IPS-18a (cell line): ENCODE data around the gene MRTFB.

ENCODE experiments used
- H3K27ac ChIP-seq: one replicate; pipeline ENCODE4 v1.5.1; 2013; ENCODE audit warnings: low read length
- H3K27me3 ChIP-seq: one replicate; pipeline ENCODE4 v1.6.1; 2013; ENCODE audit warnings: mild to moderate bottlenecking, low read length; ENCODE audit not compliant: control insufficient read depth, insufficient read depth
- H3K36me3 ChIP-seq: one replicate; pipeline ENCODE4 v1.6.1; 2013; ENCODE audit warnings: low read depth, low read length; ENCODE audit not compliant: control insufficient read depth
- H3K4me1 ChIP-seq: one replicate; pipeline ENCODE4 v1.6.1; 2013; ENCODE audit warnings: low read depth, low read length; ENCODE audit not compliant: control insufficient read depth
- H3K4me3 ChIP-seq: one replicate; pipeline ENCODE4 v1.5.1; 2013; ENCODE audit warnings: low read length
- H3K9ac ChIP-seq: one replicate; pipeline ENCODE4 v1.6.1; 2013; ENCODE audit warnings: mild to moderate bottlenecking, low read length, moderate library complexity
- H3K9me3 ChIP-seq: one replicate; pipeline ENCODE4 v1.6.1; 2013; ENCODE audit warnings: low read depth, low read length; ENCODE audit not compliant: control insufficient read depth

Gene MRTFB

DNA sequence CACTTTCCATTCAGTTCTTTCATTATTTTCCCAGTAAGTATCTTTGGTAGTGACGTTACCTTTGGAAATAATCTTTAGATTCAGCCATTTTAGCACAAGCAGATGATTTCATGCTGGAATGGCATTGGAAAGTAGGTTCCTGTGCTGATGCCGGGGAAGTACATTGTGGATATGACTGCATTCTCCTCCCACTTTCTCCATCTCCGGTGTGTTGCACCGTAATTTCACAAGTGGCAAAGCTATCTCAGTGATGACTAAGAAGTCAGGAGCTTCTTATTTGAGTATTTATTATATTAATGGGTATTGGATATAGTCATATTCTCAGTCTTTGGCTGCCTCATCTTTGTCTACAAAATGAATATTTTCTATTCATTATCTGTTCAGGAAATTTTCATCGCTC lies 69.8 kb downstream of the MRTFB start:
- H3K9ac ChIP-seq = no peak overlapping the region
- H3K4me1 ChIP-seq = no peaks in the 10 kb centered on the region
- H3K4me3 ChIP-seq = no peak overlapping the region
- no peak overlapping the region for H3K27ac ChIP-seq
- H3K9me3 ChIP-seq = peaks cover 6% of the 10 kb centered on the region
- H3K36me3 ChIP-seq = peaks cover 13% of the 10 kb centered on the region
- no peaks in the 10 kb centered on the region for H3K27me3 ChIP-seq

DNA sequence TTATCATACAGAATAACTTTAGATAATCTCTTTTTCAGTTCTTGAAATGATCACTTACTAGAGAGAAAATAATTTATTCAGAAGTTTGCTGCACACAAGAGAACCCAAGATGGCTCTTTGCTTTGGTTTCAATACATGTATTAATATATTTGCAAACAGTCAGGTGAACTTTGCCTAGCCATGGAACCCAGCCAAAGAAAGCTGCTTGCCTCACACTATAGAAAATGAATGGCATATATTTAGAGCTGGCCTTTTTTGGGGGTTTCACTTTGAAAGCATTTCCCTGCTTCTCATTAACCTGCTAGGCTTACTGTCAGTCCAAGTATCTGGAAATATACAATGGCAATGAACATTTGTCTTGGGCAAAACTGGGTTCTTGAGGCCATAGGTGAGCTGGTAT lies 75.3 kb downstream of the MRTFB start:
- Histone ChIP-seq H3K9ac (no peak overlapping the region), H3K36me3 (peaks cover 6% of the 10 kb centered on the region)

DNA sequence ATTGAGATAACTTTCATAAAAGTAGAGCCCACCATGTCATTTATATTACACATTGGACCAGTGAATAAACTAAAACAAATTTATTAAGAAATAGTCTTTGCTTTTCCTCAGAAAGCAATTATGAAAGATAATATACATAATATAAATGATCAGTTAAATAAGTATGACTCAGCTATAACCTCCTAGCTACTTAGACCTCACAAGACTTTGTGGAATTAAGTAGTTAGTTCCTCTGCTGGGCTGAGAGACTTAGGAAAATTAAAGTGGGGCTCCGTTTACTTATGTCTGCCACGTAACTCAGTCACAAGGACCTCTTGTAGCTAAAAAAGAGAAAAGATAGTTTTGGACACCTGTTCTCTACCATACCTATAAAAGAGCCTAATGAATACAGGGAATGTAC lies 76.9 kb downstream of the MRTFB start:
- Histone ChIP-seq H3K4me1 (no peaks in the 10 kb centered on the region), H3K9ac (no peak overlapping the region), H3K27me3 (no peaks in the 10 kb centered on the region), H3K4me3 (no peak overlapping the region), H3K27ac (no peak overlapping the region), H3K9me3 (no peaks in the 10 kb centered on the region), H3K36me3 (peaks cover 3% of the 10 kb centered on the region)

More for the DNA sequence above, 75.3 kb downstream of the MRTFB start:
- Histone ChIP-seq H3K9me3 (no peaks in the 10 kb centered on the region), H3K4me1 (no peaks in the 10 kb centered on the region), H3K27ac (no peak overlapping the region), H3K4me3 (no peak overlapping the region), H3K27me3 (no peaks in the 10 kb centered on the region)

DNA sequence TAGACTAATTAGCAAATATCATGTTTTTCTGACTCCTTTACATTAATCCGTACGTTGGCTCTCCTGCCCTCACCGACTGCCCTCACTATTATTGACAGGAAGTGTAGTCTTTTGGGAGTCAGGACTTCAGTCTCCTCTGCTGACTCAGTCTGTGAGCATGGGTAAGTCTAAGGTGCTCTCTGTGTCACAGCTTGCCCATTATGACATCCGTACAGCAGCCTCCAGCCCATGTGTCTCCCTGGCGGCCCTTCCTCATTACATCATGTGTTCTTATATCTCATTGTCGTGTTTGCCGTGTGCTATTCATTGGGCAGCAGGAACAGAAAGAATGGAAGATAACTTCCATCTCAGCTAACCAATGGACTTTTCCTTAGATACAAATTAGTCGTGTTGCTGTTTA lies 77.5 kb downstream of the MRTFB start:
- Histone ChIP-seq H3K27me3 (no peaks in the 10 kb centered on the region), H3K4me1 (no peaks in the 10 kb centered on the region), H3K36me3 (peaks cover 3% of the 10 kb centered on the region), H3K4me3 (no peak overlapping the region), H3K27ac (no peak overlapping the region), H3K9me3 (no peaks in the 10 kb centered on the region), H3K9ac (no peak overlapping the region)

DNA sequence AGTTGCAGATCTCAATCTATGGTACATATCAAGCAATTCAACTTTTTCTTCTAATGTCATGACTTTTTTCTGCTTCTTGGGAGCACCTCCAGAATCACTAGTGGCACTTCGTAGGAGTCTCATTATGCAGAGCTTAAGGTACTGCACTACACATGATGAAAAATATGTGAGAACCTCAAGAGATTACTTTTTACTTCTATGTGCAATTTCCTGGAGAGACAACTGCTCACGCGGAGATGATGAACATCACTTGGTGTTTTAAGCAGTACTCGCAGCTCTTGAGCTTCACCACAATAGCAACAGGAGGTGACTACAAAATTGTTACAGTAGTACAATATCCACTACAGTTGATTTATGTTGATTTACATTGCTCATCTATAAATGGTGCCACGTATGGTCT lies 79.7 kb downstream of the MRTFB start:
- no peak overlapping the region for H3K27ac ChIP-seq
- no peak overlapping the region for H3K9ac ChIP-seq
- H3K36me3 ChIP-seq = no peaks in the 10 kb centered on the region
- no peaks in the 10 kb centered on the region for H3K4me1 ChIP-seq
- H3K9me3 ChIP-seq = no peaks in the 10 kb centered on the region
- H3K4me3 ChIP-seq = no peak overlapping the region
- no peaks in the 10 kb centered on the region for H3K27me3 ChIP-seq

DNA sequence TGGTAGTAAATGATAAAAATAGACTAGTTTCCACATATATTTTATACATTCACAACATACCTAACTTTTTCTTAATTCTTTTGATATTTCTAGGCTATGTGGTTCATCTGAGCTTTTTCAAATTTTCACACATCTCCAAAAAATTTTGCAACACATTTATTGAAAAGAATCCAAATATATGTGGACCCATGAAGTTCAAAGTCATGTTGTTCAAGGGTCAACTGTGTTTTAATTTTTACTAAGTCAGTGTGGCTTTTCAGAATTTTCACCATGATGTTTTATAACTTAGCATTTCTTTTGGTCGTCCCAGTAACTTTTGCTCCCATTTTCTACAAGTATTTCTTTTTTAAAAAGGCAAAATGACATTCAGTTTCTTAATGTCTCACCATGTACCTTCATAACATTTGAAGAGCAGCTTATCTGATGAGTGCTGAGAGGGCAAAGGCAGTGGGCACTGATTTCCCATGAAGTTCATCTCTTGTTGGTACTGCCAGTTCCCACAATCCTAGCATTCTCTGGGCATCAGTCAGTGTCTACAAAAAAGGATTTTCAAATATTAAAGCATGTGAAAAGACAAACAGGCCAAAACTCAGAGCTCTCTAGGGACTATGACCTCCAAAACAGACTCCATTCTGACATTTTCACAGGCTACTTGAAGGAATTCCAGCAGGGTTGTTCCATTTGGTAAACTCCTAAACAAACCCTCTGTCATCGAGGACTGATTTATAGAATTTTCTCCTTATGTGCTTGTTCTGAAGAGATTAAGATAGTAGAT lies 80.3 kb downstream of the MRTFB start:
- H3K27me3 ChIP-seq = no peaks in the 10 kb centered on the region
- H3K4me3 ChIP-seq = no peak overlapping the region
- H3K4me1 ChIP-seq = no peaks in the 10 kb centered on the region
- no peaks in the 10 kb centered on the region for H3K9me3 ChIP-seq
- no peak overlapping the region for H3K9ac ChIP-seq
- no peak overlapping the region for H3K27ac ChIP-seq
- H3K36me3 ChIP-seq = no peaks in the 10 kb centered on the region

DNA sequence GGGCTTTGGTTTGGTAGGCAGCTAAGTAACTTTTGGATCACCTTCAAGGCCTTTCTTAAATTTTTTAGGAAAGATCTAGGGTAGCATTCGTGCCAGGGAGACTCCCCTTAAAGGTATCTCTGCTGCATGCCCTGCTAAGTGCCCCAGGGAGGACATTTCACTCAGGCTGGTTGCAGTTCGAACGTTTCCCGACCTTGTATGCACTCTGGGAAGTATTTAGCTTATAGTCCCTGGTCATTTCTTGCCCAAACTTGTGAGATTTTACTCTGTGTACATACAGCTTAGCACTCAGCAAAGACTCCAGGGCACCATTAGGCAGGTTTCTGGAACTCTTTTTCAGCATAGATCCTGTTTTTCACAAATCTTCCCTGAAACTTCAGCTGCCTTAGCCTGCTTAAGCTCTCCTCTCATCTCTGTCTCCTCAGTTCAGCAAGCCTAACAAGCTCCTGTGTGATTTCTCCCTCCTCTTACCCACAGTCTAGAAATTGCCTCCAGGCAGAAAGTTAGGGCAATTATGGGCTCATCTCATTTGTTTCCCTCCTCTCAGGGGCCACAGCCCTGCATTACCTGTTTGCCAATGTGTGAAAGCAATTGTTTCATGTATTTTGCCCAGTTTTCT lies 84.6 kb downstream of the MRTFB start:
- H3K27ac ChIP-seq = no peak overlapping the region
- H3K4me1 ChIP-seq = no peaks in the 10 kb centered on the region
- H3K9ac ChIP-seq = no peak overlapping the region
- H3K27me3 ChIP-seq = no peaks in the 10 kb centered on the region
- H3K4me3 ChIP-seq = no peak overlapping the region
- no peaks in the 10 kb centered on the region for H3K9me3 ChIP-seq
- no peaks in the 10 kb centered on the region for H3K36me3 ChIP-seq

DNA sequence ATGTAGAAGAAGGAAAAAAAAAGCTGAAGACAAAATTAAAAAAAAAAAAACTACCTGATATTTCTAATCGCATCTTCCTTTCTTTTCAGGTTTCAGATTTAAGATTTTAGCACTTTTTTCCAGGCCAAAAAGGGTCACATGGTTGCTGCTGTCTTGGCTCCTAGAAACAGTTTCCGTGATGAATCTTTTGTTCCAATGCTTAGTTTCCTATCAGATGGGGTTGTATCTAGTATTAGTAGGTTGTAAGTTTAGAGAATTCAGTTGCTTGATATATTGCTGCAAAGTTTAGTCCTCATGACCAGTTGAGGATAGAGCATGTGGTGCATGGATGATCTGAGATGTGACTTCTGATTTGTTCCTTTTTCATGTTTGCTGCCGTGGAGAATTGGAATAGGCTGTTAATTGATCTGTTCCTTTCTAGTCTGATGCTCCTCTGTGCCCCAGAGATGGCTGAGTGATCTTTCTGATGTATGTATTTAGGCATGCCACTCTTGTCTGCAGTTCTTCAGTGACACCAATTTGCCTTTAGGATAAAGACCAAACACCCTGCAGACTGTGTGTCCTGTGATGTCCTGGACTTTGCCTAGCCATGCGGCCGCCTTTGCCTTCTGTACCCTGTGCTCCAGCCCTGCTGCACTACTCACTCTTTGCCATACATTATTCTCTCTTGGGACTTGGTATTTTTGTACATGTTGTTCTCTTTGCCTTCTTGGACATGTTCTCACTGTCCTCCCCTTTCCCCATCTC lies 94.0 kb downstream of the MRTFB start:
- H3K9ac ChIP-seq = no peak overlapping the region
- no peak overlapping the region for H3K27ac ChIP-seq
- no peaks in the 10 kb centered on the region for H3K27me3 ChIP-seq

DNA sequence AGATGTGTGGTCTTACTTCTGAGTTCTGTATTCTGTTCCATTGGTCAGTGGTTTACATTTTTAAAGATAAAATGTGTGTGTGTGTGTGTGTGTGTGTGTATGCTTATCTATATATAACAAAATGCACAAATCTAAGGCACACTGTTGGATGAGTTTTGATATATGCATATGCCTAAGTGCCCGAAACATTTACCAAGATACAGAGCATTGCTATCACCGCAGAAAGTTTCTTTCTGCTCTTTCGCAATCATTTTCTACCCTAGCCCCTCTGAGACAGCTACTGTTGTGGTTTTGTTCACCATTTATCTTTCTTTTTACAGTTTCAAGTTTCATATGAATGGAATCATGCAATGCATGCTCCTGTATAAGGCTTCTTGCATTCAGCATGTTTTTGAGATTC lies 97.0 kb downstream of the MRTFB start:
- no peaks in the 10 kb centered on the region for H3K27me3 ChIP-seq
- H3K4me1 ChIP-seq = no peaks in the 10 kb centered on the region
- no peak overlapping the region for H3K4me3 ChIP-seq
- no peaks in the 10 kb centered on the region for H3K9me3 ChIP-seq
- no peak overlapping the region for H3K27ac ChIP-seq
- no peak overlapping the region for H3K9ac ChIP-seq
- H3K36me3 ChIP-seq = no peaks in the 10 kb centered on the region

More for the DNA sequence above, 94.0 kb downstream of the MRTFB start:
- H3K4me3 ChIP-seq = no peak overlapping the region
- H3K4me1 ChIP-seq = no peaks in the 10 kb centered on the region
- H3K9me3 ChIP-seq = no peaks in the 10 kb centered on the region
- no peaks in the 10 kb centered on the region for H3K36me3 ChIP-seq

DNA sequence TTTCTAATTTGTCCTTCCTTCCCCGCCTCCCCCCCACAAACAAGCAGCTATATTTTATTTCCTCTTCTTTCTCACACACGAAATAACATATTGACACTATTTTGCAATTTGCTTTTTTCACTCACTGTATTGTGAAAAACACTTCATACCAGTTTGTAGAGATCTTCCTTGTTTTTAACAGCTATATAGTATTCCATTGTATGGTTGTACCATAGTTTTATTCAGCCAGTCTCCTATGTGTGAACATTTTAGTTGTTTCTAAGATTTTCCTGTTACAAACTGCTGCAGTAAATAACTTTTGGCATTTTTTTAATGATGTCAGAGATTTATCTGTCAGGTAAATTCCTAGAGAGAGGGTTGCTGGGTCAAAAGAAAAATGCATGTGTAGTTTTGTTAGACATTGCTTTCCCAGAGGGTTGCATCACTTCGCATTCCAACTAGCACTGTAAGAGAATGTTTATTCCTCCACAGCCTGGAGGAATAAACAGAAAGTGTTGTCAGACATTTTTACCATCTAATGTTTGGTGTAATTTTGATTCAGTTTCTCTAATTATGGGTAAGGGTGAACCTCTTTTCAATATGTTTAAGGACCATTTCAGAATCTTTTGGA lies 101.2 kb downstream of the MRTFB start:
- H3K9me3 ChIP-seq = no peaks in the 10 kb centered on the region

DNA sequence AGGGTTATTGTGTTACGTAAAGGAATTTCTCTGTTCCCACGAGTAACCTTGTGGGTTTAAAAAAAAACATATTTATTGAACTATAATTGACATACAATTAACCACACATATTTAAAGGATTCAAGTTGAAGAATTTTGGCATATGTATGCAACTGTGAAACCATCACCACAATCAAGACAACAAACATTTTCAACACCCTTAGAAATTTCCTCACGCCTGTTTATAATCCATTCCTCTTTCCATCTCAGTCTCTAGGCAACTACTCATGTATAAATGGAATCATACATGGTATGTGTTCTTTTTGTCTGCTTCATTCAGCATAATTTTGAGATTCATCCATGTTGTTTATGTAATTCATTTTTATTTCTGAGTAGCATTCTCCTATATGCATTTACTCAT lies 104.0 kb downstream of the MRTFB start:
- Histone ChIP-seq H3K9ac (no peak overlapping the region), H3K9me3 (no peaks in the 10 kb centered on the region), H3K27me3 (no peaks in the 10 kb centered on the region), H3K27ac (no peak overlapping the region), H3K4me3 (no peak overlapping the region), H3K4me1 (no peaks in the 10 kb centered on the region), H3K36me3 (no peaks in the 10 kb centered on the region)

More for the DNA sequence above, 101.2 kb downstream of the MRTFB start:
- Histone ChIP-seq H3K36me3 (no peaks in the 10 kb centered on the region), H3K27me3 (no peaks in the 10 kb centered on the region), H3K27ac (no peak overlapping the region), H3K9ac (no peak overlapping the region), H3K4me1 (no peaks in the 10 kb centered on the region), H3K4me3 (no peak overlapping the region)
